Measurements from ENCODE around the gene ZSWIM6. TPM values are rescaled to one million over a fixed set of nuclear protein-coding genes. Genes with fewer than 3 reads are reported as not detected.
A peak's percentile ranks its signal among the peaks of the same experiment; 100 is the strongest.

The ZSWIM6 gene
- total RNA-seq, 6 experiments from 2014 or later, result 9.7 to 13.5 (median 11.7) TPM

GRCh38 chr5:61567337-61567736, 235.3 kb downstream of the ZSWIM6 start:
- Mint-ChIP-seq H3K36me3 (ENCODE audit: low read depth) (peaks cover 4% of the 10 kb centered on the region; the same call in 1 of the 2 replicates), H3K27ac (no peak overlapping the region), H3K9me3 (no peaks in the 10 kb centered on the region; the same call in 1 of the 2 replicates), H3K4me1 (ENCODE audit: low read depth) (no peaks in the 10 kb centered on the region; the same call in 1 of the 2 replicates), H3K27me3 (ENCODE audit: insufficient read depth) (peaks cover 11% of the 10 kb centered on the region), H3K4me3 (no peak overlapping the region)
- no peak for DNase-seq
- TF ChIP-seq CTCF (IDR thresholded peaks at IDR 0.05), result no peak

GRCh38 chr5:61569353-61569752, 237.3 kb downstream of the ZSWIM6 start:
- DNase-seq, result no peak
- Mint-ChIP-seq H3K27ac (no peak overlapping the region), H3K4me1 (ENCODE audit: low read depth) (no peaks in the 10 kb centered on the region), H3K4me3 (no peak overlapping the region), H3K9me3 (no peaks in the 10 kb centered on the region; the same call in 1 of the 2 replicates), H3K27me3 (ENCODE audit: insufficient read depth) (peaks cover 6% of the 10 kb centered on the region), H3K36me3 (ENCODE audit: low read depth) (peaks cover 4% of the 10 kb centered on the region; the same call in 1 of the 2 replicates)
- no peak for TF ChIP-seq CTCF (IDR thresholded peaks at IDR 0.05)

- H3K4me1 Mint-ChIP-seq (ENCODE audit: low read depth), result peaks cover 9% of the 10 kb centered on the region
- H3K4me3 Mint-ChIP-seq, result no peak overlapping the region
- H3K27me3 Mint-ChIP-seq (ENCODE audit: insufficient read depth), result peaks cover 3% of the 10 kb centered on the region
- TF ChIP-seq CTCF (IDR thresholded peaks at IDR 0.05), result no peak
- H3K27ac Mint-ChIP-seq, result no peak overlapping the region
- H3K9me3 Mint-ChIP-seq, result no peaks in the 10 kb centered on the region; the same call in 1 of the 2 replicates
- peaks cover 4% of the 10 kb centered on the region; the same call in 1 of the 2 replicates for H3K36me3 Mint-ChIP-seq (ENCODE audit: low read depth)
- no peak for DNase-seq
Measured at GRCh38 chr5:61570767-61571166, 238.7 kb downstream of the ZSWIM6 start.

- Mint-ChIP-seq H3K4me1 (ENCODE audit: low read depth) (peaks cover 9% of the 10 kb centered on the region), H3K27me3 (ENCODE audit: insufficient read depth) (peaks cover 3% of the 10 kb centered on the region; the same call in 1 of the 2 replicates), H3K4me3 (no peak overlapping the region), H3K9me3 (no peaks in the 10 kb centered on the region), H3K36me3 (ENCODE audit: low read depth) (no peaks in the 10 kb centered on the region), H3K27ac (no peak overlapping the region)
- no peak for TF ChIP-seq CTCF (IDR thresholded peaks at IDR 0.05)
- no peak for DNase-seq
Measured at GRCh38 chr5:61572959-61573358, 240.9 kb downstream of the ZSWIM6 start.

GRCh38 chr5:61575103-61575502, 243.0 kb downstream of the ZSWIM6 start:
- Mint-ChIP-seq H3K9me3 (no peaks in the 10 kb centered on the region), H3K36me3 (ENCODE audit: low read depth) (no peaks in the 10 kb centered on the region), H3K4me1 (ENCODE audit: low read depth) (peaks cover 9% of the 10 kb centered on the region), H3K27me3 (ENCODE audit: insufficient read depth) (no peaks in the 10 kb centered on the region), H3K27ac (peak overlapping the region; percentile 38), H3K4me3 (0 out of 2 replicates have a peak overlapping the region, but pooled peaks have one; percentile 3)
- peak; percentile 63 for DNase-seq
- TF ChIP-seq CTCF (IDR thresholded peaks at IDR 0.05), result no peak
